Activated naive CD8-positive, alpha-beta T cell treated with anti-CD3 and anti-CD28 coated beads for 36 hours (primary cell): Measurements from ENCODE around the gene ATP1A4. TPM values are rescaled to one million over a fixed set of nuclear protein-coding genes. Genes with fewer than 3 reads are reported as not detected.

Experiments used
- DNase-seq: peaks from one replicate; pipeline ENCODE4 v3.0.0; 2021
- H3K27ac Mint-ChIP-seq: one replicate; pipeline ENCODE4 v1.8.0; 2022; ENCODE audit warnings: mild to moderate bottlenecking, moderate library complexity, mixed read lengths
- H3K27me3 Mint-ChIP-seq: one replicate; pipeline ENCODE4 v1.8.0; 2022; ENCODE audit warnings: mild to moderate bottlenecking, mixed read lengths
- H3K36me3 Mint-ChIP-seq: one replicate; pipeline ENCODE4 v1.8.0; 2021; ENCODE audit warnings: mild to moderate bottlenecking, mixed read lengths
- H3K4me1 Mint-ChIP-seq: one replicate; pipeline ENCODE4 v1.8.0; 2021; ENCODE audit warnings: mixed read lengths
- H3K4me3 Mint-ChIP-seq: one replicate; pipeline ENCODE4 v1.8.0; 2022; ENCODE audit warnings: mild to moderate bottlenecking, moderate library complexity, mixed read lengths
- H3K9me3 Mint-ChIP-seq: one replicate; pipeline ENCODE4 v1.8.0; 2022; ENCODE audit warnings: mixed read lengths
- total RNA-seq, 2 experiments: library from RNA; stranded (reverse); gene quantifications; one replicate each; pipeline ENCODE4 v1.2.3, GENCODE V29; 2021

ATP1A4 gene
- total RNA-seq, 2 experiments from 2014 or later, result not detected

- no peak overlapping the region for H3K4me3 Mint-ChIP-seq
- no peak overlapping the region for H3K27ac Mint-ChIP-seq
- no peaks in the 10 kb centered on the region for H3K27me3 Mint-ChIP-seq
- H3K4me1 Mint-ChIP-seq, result no peaks in the 10 kb centered on the region
- H3K36me3 Mint-ChIP-seq, result no peaks in the 10 kb centered on the region
- no peak for DNase-seq
- no peaks in the 10 kb centered on the region for H3K9me3 Mint-ChIP-seq
These were observed 40.8 kb downstream of the ATP1A4 start for GRCh38 chr1:160192234-160192633.

GRCh38 chr1:160193091-160193819 is 41.9 kb downstream of the ATP1A4 start:
- no peaks in the 10 kb centered on the region for H3K4me1 Mint-ChIP-seq
- H3K4me3 Mint-ChIP-seq, result no peak overlapping the region
- no peak overlapping the region for H3K27ac Mint-ChIP-seq
- no peaks in the 10 kb centered on the region for H3K36me3 Mint-ChIP-seq
- peak; percentile 74 for DNase-seq
- H3K27me3 Mint-ChIP-seq, result no peaks in the 10 kb centered on the region
- H3K9me3 Mint-ChIP-seq, result no peaks in the 10 kb centered on the region

- no peak overlapping the region for H3K4me3 Mint-ChIP-seq
- H3K4me1 Mint-ChIP-seq, result no peaks in the 10 kb centered on the region
- no peaks in the 10 kb centered on the region for H3K9me3 Mint-ChIP-seq
- no peaks in the 10 kb centered on the region for H3K36me3 Mint-ChIP-seq
- no peak for DNase-seq
- no peak overlapping the region for H3K27ac Mint-ChIP-seq
- H3K27me3 Mint-ChIP-seq, result no peaks in the 10 kb centered on the region
These were observed 42.7 kb downstream of the ATP1A4 start for GRCh38 chr1:160193832-160194736.

GRCh38 chr1:160194737-160195059 is 43.3 kb downstream of the ATP1A4 start:
- DNase-seq, result no peak
- H3K27me3 Mint-ChIP-seq, result no peaks in the 10 kb centered on the region
- no peak overlapping the region for H3K27ac Mint-ChIP-seq
- H3K4me3 Mint-ChIP-seq, result no peak overlapping the region
- no peaks in the 10 kb centered on the region for H3K4me1 Mint-ChIP-seq
- H3K9me3 Mint-ChIP-seq, result no peaks in the 10 kb centered on the region
- H3K36me3 Mint-ChIP-seq, result no peaks in the 10 kb centered on the region

GRCh38 chr1:160196143-160196542 is 44.7 kb downstream of the ATP1A4 start:
- DNase-seq, result no peak
- H3K9me3 Mint-ChIP-seq, result no peaks in the 10 kb centered on the region
- no peak overlapping the region for H3K4me3 Mint-ChIP-seq
- no peaks in the 10 kb centered on the region for H3K4me1 Mint-ChIP-seq
- H3K27me3 Mint-ChIP-seq, result no peaks in the 10 kb centered on the region
- no peaks in the 10 kb centered on the region for H3K36me3 Mint-ChIP-seq
- H3K27ac Mint-ChIP-seq, result no peak overlapping the region

GRCh38 chr1:160197231-160197630 is 45.8 kb downstream of the ATP1A4 start:
- Mint-ChIP-seq H3K9me3 (no peaks in the 10 kb centered on the region), H3K4me3 (no peak overlapping the region), H3K27ac (no peak overlapping the region), H3K27me3 (no peaks in the 10 kb centered on the region), H3K4me1 (no peaks in the 10 kb centered on the region), H3K36me3 (no peaks in the 10 kb centered on the region)
- no peak for DNase-seq

- peaks cover 2% of the 10 kb centered on the region for H3K36me3 Mint-ChIP-seq
- H3K4me3 Mint-ChIP-seq, result no peak overlapping the region
- peaks cover 5% of the 10 kb centered on the region for H3K4me1 Mint-ChIP-seq
- no peaks in the 10 kb centered on the region for H3K9me3 Mint-ChIP-seq
- H3K27ac Mint-ChIP-seq, result no peak overlapping the region
- no peak for DNase-seq
- no peaks in the 10 kb centered on the region for H3K27me3 Mint-ChIP-seq
These were observed 49.4 kb downstream of the ATP1A4 start for GRCh38 chr1:160200786-160201185.

- Mint-ChIP-seq H3K36me3 (peaks cover 13% of the 10 kb centered on the region), H3K4me3 (peak overlapping the region; percentile 87), H3K9me3 (no peaks in the 10 kb centered on the region), H3K27me3 (no peaks in the 10 kb centered on the region), H3K27ac (peak overlapping the region; percentile 80), H3K4me1 (peaks cover 35% of the 10 kb centered on the region)
- no peak for DNase-seq
These were observed 53.3 kb downstream of the ATP1A4 start for GRCh38 chr1:160204526-160205241.

- no peaks in the 10 kb centered on the region for H3K9me3 Mint-ChIP-seq
- no peaks in the 10 kb centered on the region for H3K27me3 Mint-ChIP-seq
- H3K36me3 Mint-ChIP-seq, result peaks cover 14% of the 10 kb centered on the region
- peaks cover 43% of the 10 kb centered on the region for H3K4me1 Mint-ChIP-seq
- DNase-seq, result peak; percentile 75
- H3K4me3 Mint-ChIP-seq, result peak within 1 kb of the TSS; percentile 87
- H3K27ac Mint-ChIP-seq, result peak within 1 kb of the TSS; percentile 83
These were observed 54.0 kb downstream of the ATP1A4 start, which contains the start of gene PEA15 for GRCh38 chr1:160205242-160206035. PEA15 (plus strand) TSS chr1:160205384; CDS start chr1:160211545, 6,161 bp downstream.

GRCh38 chr1:160206036-160206389 is 54.6 kb downstream of the ATP1A4 start:
- no peaks in the 10 kb centered on the region for H3K9me3 Mint-ChIP-seq
- peak overlapping the region; percentile 87 for H3K4me3 Mint-ChIP-seq
- H3K27ac Mint-ChIP-seq, result peak overlapping the region; percentile 78
- H3K36me3 Mint-ChIP-seq, result peaks cover 16% of the 10 kb centered on the region
- peak; percentile 59 for DNase-seq
- peaks cover 46% of the 10 kb centered on the region for H3K4me1 Mint-ChIP-seq
- no peaks in the 10 kb centered on the region for H3K27me3 Mint-ChIP-seq

GRCh38 chr1:160206421-160207117 is 55.2 kb downstream of the ATP1A4 start:
- H3K4me1 Mint-ChIP-seq, result peaks cover 46% of the 10 kb centered on the region
- H3K27me3 Mint-ChIP-seq, result no peaks in the 10 kb centered on the region
- H3K4me3 Mint-ChIP-seq, result peak overlapping the region; percentile 87

GRCh38 chr1:160207118-160207650 is 55.8 kb downstream of the ATP1A4 start:
- DNase-seq, result no peak
- H3K4me1 Mint-ChIP-seq, result peaks cover 46% of the 10 kb centered on the region
- peaks cover 22% of the 10 kb centered on the region for H3K36me3 Mint-ChIP-seq
- peak overlapping the region; percentile 87 for H3K4me3 Mint-ChIP-seq
- peak overlapping the region; percentile 78 for H3K27ac Mint-ChIP-seq
- no peaks in the 10 kb centered on the region for H3K9me3 Mint-ChIP-seq
- H3K27me3 Mint-ChIP-seq, result no peaks in the 10 kb centered on the region

More at GRCh38 chr1:160206421-160207117, 55.2 kb downstream of the ATP1A4 start:
- Mint-ChIP-seq H3K9me3 (no peaks in the 10 kb centered on the region), H3K36me3 (peaks cover 20% of the 10 kb centered on the region), H3K27ac (peak overlapping the region; percentile 78)
- DNase-seq, result no peak

GRCh38 chr1:160207771-160208556 is 56.6 kb downstream of the ATP1A4 start:
- no peaks in the 10 kb centered on the region for H3K27me3 Mint-ChIP-seq
- H3K4me3 Mint-ChIP-seq, result no peak overlapping the region
- H3K4me1 Mint-ChIP-seq, result peaks cover 46% of the 10 kb centered on the region
- no peak overlapping the region for H3K27ac Mint-ChIP-seq
- H3K9me3 Mint-ChIP-seq, result no peaks in the 10 kb centered on the region
- DNase-seq, result no peak
- peaks cover 24% of the 10 kb centered on the region for H3K36me3 Mint-ChIP-seq
